HG03060 (cell line): Measurements from ENCODE around the gene ARHGAP31.

Experiments
- ATAC-seq: cut with Tn5 transposase; IDR thresholded peaks from one replicate; pipeline ENCODE4 v1.9.1; 2021; ENCODE audit warnings: low read depth, moderate number of reproducible peaks; ENCODE audit not compliant: unreplicated experiment

The ARHGAP31 gene

DNA sequence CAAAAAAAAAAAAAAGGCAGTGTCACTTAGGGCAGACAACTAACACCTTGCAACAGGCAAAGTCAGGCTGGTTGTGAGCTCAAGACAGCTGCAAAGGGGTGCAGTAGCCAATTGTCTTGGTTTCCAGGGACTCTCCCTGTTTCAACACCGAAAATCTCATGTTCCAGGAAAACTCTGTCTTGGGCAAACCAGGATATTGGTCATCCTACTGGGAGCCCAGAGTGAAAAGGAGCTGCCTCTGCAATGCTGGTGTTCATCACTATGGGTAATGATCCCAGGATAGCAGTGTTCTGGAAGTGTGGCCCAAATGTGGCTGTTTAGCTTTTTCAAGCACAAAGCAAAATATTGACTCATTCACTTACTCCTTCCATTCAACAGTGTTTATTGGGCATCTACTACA, 82.6 kb downstream of the ARHGAP31 start:
- no peak for ATAC-seq

DNA sequence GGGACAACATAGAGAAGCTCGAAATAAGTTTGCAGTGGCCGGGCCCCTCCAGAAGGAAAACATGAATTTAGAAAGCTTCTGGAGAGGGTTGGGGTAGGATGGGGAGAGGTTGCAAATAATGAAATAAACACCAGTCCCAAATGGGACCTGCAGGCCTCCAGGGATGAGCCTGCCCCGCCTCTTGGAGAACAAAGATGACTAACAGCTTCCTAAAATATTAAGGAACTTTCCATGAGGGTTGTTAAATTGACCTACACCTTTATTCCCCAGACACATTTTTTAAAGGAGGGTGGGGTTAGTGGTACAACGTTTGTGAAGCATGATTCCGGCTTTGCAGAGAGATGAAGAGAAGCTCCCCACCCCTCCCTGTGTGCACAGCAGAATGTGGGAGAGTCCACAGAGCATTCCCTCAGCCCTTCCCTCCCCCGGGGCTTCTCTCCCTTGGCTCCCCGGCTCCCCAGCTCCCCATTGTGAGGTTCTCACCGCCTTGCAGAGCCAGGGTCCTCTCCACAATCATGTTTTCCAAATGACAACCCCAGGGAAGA, 84.1 kb downstream of the ARHGAP31 start:
- ATAC-seq = no peak

DNA sequence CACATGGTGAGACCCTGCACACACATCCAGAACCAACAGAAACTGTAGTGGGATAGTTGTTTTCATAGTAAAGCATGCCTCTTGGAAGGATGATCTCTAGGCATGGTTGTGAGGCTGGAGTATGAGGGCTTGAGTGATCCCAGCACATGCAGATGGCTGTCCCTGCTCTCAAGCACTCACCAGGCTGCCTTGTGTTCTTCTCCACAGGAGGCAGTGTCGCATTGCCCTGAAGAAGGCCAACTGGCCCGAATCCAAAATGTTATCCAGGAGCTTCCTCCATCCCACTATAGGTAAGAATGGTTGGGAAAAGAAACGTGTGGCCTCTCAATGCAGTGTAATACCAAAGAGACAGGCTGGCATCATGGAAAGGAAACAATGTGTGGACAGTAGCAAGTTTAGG, 86.5 kb downstream of the ARHGAP31 start:
- ATAC-seq = no peak

DNA sequence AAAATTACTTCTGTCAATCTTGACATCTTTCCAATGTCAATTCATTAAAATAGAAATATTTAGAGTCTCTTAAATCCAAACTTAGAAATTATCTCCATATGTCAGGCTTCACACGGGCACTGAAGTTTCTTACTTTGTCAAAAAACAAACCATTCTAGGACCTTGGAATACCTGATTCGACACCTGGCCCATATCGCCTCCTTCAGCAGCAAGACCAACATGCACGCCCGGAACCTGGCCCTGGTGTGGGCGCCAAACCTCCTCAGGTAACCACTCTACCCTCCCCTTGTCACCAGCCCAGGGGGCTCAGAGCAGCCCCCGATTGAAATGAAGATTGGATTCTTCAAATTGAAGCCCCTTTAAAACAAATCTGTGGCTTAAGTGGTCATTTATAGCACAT, 88.0 kb downstream of the ARHGAP31 start:
- ATAC-seq = no peak

DNA sequence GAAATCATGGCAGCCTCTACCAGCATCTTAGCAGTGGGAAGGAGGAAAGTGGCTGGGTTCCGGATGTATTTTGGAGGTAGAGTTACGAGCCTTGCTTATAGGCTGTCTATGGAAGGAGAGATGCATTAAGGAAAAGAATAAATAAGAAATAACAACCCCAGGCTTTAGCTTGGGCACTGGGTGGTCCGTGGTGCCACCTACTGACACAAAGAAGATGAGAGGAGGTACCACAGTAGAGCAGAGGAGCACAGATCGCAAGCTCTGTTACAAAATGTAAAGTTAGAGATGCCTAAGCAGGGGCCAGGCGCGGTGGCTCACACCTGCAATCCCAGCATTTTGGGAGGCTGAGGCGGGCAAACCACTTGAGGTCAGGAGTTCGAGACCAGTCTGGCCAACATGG, 94.4 kb downstream of the ARHGAP31 start:
- ATAC-seq = no peak

DNA sequence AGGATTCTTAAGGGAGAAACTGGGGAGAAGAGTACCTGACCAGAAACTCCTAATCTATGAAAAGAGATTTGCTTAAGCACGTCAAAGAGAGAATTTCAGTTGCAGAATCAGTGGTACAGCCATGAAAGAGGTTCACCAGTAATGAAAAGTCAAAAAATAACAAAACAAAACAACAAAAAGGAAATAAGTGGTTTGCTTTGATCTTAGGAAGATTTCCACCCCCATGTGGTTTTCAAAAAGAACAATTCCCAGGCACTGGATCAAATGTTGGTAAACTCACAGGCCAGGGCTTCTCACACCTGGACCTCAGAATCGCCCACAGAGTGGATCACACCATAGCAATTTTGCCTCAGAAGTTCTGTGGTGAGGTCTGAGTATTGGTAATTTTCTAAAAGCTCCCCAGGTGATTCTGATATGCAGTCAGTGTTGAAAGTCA, 101.8 kb downstream of the ARHGAP31 start:
- peak; percentile 40 for ATAC-seq

DNA sequence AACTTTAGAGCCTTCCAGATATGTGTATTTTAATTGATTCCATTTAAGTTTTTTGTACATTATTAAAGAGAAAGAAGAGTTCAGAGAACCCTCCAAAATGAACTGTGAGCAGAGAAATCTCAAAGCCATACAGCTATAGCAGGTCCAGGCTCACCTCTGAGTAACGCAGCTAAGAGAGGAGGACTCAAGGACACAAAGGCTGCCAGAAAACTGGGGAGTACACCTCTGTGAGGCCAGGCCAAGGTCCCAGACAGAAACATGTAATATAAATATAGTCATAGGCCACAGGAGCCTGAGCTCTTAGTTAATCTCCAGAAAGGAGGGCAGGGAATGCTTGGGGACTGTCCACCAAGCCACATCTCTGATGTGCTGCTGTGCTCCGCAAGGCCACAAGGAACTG, 102.7 kb downstream of the ARHGAP31 start:
- no peak for ATAC-seq

DNA sequence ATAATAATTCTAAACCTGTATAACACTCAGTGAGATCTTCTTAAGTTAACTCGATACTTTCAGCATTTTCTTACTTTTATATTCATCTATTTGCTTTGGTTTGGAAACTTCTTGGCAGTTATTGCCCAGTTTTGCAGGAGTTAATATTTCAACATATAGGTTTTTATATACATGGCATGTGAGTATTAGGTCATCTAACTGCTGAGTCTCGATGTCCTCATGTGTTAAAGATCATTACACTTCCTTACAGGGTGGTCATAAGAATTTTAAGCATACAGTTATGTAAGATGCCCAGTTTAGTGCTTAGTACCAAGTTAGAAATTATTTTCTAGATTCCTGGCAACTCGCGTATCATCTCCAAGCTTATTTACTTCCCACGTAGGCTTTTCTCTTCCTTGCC, 106.3 kb downstream of the ARHGAP31 start:
- no peak for ATAC-seq

DNA sequence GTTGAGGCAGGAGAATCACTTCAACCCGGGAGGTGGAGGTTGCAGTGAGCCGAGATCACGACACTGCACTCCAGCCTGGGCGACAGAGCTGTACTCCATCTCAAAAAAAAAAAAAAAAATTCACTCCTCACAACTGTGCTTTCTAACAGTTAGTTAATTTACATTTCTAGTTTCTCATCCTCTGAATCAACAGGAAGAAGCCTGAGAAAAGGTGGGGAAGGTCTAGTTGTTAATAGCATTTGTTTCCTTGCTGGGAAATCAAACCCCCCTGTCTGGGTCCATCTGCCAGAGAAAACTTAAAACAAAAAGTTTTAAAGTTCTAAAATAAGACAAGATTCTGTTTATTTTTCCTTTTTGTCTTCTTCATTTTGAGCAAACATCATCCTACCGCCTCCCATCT, 106.9 kb downstream of the ARHGAP31 start:
- ATAC-seq = no peak

DNA sequence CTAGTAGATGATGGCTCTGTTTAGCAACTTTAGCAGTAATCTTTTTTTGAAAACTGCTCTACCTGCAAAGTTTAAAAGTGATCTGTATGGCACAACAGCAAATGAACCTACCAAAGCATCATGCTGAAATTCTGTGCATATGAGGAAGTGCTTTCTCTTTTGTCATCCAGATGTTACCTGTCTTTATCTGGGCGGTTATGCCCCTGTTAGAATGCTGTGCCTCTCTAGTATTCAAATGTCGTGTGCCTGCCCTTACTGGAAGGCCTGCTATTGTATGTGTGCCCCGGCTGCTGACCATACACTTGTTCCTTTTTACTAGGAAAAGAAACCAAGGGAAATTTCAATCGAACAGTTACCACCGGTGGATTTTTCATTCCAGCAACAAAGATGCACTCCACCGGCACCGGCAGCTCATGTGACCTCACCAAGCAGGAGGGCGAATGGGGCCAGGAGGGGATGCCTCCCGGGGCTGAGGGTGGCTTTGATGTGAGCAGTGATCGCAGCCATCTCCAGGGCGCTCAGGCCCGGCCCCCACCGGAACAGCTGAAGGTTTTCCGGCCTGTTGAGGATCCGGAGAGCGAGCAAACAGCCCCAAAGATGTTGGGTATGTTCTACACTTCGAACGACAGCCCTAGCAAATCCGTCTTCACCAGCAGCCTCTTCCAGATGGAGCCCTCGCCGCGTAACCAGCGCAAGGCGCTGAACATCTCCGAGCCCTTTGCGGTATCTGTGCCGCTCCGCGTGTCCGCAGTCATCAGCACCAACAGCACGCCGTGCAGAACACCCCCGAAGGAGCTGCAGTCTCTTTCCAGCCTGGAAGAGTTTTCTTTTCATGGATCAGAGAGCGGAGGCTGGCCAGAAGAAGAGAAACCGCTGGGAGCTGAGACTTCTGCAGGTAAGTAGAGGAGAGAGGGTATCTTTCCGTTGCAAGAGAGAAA, 107.6 kb downstream of the ARHGAP31 start:
- ATAC-seq = no peak

DNA sequence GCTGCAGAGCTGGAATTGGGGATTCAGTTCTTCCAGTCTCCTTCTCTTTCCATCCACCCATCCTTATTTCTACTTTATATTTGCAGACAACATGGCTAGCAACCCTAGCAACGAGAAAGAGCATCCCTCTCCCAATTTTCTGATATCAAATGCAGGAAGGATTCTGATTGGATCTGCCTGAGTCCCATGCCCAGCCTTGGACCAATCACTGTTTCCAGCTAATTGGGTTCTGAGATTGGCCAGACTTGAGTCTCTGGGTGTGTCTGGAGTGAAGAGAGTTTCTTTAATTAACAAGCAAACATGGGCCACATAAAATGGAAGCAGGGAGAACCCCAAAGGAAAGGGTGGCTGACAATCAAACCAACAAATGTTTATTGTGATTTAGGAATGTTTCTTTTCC, 108.6 kb downstream of the ARHGAP31 start:
- ATAC-seq = no peak

DNA sequence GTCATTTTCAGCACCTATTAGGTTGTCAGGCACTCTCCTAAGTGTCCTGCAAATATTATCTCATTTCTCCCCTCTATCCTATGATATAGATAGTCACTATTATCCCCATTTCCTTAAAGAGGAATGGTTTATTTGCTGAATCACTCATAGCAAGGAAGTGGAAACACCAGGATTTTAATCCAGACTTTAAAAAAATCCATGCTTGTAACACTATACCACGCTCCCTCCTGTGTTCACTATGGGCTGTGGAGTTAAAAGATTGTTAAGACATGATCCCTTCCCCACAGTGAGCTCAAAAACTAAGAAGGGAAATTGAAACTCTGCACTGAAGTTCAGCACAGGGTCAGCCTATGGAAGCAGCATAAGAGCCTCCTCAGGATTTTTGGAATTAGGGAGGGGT, 109.0 kb downstream of the ARHGAP31 start:
- ATAC-seq = no peak

DNA sequence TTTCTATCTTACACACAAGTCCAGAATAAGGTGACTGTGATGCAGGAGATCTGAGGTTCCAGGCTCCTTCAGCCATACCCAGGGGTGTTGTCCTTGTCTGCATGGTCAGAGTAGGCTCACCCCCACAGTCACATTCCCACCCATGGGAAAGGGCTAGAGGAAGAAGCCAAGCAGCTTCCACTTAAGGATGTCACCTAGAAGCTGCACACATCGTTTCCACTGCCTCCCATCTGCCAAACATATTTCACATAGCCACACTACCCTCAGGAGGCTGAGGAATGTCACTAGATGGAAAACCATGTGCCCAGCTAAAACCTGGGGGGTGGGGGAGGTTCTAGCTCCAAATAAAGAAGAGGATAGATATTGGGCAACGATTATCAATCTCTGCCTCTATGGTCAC, 111.1 kb downstream of the ARHGAP31 start:
- no peak for ATAC-seq

DNA sequence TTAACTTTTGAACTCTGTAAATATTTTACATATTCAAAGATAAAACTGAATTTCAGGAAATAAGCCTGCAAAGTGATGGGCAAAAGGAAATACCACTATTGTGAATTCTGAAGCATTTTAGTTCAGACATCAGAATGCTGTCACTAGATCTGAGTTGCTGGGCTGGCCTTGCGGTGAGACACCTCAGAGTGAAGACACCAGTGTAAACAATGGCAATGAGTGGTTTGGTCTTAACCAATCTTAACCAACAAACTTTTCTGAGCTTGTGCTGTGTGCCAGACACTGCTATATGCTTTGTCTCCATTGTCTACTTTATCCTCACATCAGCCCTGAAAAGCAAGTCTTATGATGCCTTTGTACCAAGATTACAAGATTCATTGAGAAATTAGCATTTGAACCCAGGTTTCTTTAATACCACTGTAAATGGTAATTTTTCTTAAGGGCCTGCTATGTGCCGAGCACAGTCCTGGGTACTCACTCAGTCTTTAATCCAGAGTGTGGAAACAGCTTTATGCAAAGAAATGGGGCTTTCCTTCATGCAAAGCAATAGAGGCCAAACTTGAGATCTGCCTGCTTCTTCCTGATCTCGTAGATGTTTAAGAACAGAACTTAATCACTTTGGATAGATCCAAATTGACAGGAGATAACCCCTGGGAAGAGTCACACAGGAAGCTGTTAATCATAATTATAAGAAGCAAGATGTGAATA, 114.2 kb downstream of the ARHGAP31 start:
- ATAC-seq = no peak

DNA sequence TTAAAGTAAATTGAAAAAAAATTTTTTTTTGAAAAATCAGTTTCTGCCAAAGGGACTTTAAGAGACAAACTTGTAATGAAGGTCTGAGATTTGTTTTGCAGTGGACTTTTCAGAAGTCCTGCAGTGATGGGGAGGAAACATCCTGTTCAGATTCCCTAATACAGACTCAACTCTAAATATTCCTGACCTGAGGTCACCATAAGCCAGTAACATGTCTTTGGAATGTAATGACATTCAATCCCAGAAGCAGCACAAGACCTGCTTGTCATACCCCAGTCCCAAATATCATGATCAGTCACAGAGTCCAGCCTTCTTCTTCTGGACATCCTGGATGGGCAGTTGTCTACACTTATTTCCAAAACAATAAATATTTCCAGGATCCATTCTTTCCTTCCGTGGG, 115.7 kb downstream of the ARHGAP31 start:
- no peak for ATAC-seq

DNA sequence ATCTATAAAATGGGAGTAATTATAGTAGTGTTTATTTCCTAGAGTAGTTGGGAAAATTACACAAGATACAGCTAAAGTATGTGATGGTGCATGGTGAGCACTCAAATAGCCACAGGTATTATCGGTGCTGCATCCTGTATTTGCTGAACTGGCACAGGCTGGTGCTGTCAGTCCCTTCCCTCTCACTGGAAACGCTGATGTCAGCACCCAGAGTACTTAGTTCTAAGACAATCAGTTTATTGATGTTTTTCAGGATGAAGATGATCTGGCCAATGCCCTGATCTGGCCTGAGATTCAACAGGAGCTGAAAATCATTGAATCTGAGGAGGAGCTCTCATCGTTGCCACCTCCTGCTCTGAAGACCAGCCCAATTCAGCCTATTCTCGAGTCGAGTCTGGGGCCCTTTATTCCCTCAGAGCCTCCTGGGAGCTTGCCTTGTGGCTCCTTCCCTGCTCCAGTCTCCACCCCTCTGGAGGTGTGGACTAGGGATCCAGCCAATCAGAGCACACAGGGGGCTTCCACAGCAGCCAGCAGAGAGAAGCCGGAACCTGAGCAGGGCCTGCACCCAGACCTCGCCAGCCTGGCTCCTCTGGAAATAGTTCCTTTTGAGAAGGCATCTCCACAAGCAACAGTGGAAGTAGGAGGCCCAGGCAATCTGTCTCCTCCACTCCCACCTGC, 119.6 kb downstream of the ARHGAP31 start:
- ATAC-seq = no peak

DNA sequence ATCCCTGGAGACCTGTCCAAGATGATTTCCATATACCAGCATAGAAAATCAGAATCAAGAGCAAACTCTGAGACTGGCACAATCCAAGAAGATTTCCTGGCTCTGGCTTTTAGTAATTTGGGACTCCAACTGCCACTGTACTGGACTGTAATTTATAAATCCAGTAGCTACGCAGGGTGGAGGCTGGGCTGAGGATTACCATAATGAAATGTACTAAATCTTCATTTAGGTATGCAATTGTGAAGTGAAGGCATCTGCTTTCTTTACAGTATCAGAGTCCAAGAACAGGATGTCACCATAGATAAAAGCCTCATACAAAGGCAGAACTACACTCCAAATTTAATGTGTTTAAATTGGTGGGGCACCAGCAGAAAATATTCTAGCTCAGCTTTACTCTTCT, 122.7 kb downstream of the ARHGAP31 start:
- no peak for ATAC-seq

DNA sequence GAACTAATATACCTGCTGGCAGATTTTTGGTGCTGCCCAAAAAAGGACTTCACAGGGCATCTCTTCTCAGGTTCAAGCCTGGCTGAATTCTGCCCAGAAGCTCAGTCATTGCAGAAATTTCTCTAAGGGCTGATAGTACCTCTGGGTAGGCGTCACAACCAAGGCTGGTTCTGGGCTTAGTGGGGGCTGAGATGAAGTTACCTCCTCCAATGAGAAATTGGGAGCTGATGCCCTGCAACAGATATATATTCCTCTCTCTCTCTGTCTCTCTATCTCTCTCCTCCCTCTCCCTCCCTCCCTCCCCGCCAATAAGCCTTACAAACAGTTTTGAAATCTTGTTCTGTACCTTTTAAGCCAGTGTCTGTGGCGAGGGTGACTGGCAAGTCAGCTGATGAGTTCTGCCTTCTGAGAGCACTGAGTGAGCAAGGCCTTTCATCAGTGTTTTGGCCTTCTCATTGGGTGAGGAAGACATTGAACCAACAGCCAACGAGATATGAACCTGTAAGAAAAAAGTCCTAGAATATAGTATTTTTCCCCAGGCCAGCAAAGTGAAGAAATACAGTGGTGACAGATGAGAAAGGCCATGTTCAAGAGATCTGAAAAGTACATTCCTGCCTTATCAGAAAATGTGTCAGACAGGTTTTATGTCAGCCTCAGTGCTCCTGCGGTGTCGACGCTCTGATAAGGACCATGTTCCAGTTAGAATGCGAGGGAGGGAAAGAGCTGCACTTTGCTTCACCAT, 123.8 kb downstream of the ARHGAP31 start:
- ATAC-seq = no peak

DNA sequence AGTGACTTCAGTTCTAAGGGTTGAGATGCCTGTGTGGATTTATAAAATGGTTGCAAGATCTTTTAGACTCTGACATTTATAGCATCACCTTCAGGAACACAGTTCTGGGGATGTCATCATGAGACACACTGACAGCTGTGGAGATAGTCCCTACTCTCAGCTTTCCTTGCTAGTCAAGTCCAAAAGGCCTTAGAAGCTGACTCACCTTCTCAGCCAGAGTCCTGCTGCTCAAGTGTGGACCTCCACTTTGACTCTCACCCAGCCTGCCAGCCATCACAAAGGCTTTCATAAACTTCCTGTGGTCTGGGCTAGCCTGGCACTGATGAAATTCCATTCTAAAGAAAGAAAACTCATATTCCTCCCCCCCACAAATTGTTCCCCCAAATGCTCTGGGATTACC, 124.5 kb downstream of the ARHGAP31 start:
- no peak for ATAC-seq

DNA sequence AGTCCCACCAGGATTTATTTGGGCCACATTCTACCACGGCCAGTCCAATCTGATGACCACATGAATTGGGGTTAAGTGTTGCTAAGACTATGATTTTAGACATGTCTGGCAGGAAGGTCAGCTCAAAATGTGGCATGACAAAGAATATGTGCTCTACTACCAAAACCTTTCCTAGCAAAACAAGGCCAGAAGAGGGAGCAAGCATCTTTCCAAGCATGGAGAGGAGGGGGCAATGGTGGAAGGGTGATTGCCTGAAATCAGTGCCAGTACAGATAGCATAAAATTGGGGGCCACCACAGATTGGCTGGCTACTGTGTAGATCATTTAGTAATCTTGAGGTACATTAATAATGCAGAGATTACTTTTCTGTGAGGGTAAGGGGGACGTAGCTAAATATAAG, 126.0 kb downstream of the ARHGAP31 start:
- no peak for ATAC-seq
